Activated T-helper 1 cell treated with anti-CD3 and anti-CD28 coated beads, Interleukin-12 subunit alpha, Interleukin-12 subunit beta, Interleukin-2, Interleukin-4 antibody, amounts not matched to agents 30 ng/mL and 10 ng/mL and 1 ng/mL, durations not matched to agents 14 hours and 24 hours and 36 hours (primary cell): ENCODE data around the gene PPM1B. TPM values are rescaled to one million over a fixed set of nuclear protein-coding genes. Genes with fewer than 3 reads are reported as not detected.

Source experiments
- DNase-seq: peaks from one replicate; pipeline ENCODE4 v3.0.0; 2021; ENCODE audit warnings: low spot score
- H3K27ac Mint-ChIP-seq: one replicate; pipeline ENCODE4 v1.8.0; 2021; ENCODE audit warnings: mild to moderate bottlenecking, mixed read lengths
- H3K27me3 Mint-ChIP-seq: one replicate; pipeline ENCODE4 v1.8.0; 2022; ENCODE audit warnings: mild to moderate bottlenecking, moderate library complexity, mixed read lengths; ENCODE audit not compliant: insufficient read depth
- H3K36me3 Mint-ChIP-seq: one replicate; pipeline ENCODE4 v1.8.0; 2021; ENCODE audit warnings: low read depth, mixed read lengths
- H3K4me1 Mint-ChIP-seq: one replicate; pipeline ENCODE4 v1.8.0; 2021; ENCODE audit warnings: low read depth, mixed read lengths
- H3K4me3 Mint-ChIP-seq: one replicate; pipeline ENCODE4 v1.8.0; 2021; ENCODE audit warnings: mild to moderate bottlenecking, moderate library complexity, mixed read lengths
- H3K9me3 Mint-ChIP-seq: one replicate; pipeline ENCODE4 v1.8.0; 2021; ENCODE audit warnings: mixed read lengths
- intact Hi-C: fragments of 100-400 bp; cut with micrococcal nuclease; formaldehyde crosslinking; loops from one replicate; pipeline ENCODE4 v1.15.1; 2024
- total RNA-seq: library from RNA; stranded (reverse); gene quantifications from 2 replicates; pipeline ENCODE4 v1.2.3, GENCODE V29; 2022

The PPM1B gene
- total RNA-seq, 1 donor from 2014 or later = 42.2 TPM

- no peaks in the 10 kb centered on the region for H3K4me1 Mint-ChIP-seq
- no peaks in the 10 kb centered on the region for H3K9me3 Mint-ChIP-seq
- no peak overlapping the region for H3K27ac Mint-ChIP-seq
Observed at GRCh38 chr2:44275927-44276303, 107.2 kb downstream of the PPM1B start.

DNA sequence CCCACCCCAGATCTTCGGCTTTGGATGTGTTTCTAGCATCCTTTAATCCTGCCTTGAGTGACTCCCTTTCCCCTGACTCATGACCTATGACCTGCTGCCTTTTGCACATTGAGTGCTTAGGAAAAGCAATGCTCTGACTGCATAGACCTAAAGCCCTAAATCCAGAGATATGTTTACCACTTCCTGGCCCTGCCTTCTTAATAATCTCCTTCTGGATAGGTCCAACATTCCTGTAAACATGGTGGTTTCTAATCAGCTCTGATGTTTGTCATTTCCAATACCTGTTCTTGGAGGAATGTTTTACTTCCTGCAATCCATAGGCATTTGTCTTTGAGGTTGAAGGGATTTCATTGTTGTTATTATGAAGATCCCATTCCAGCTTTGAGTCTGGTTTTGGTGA lies 108.9 kb downstream of the PPM1B start:
- Mint-ChIP-seq H3K36me3 (no peaks in the 10 kb centered on the region), H3K27ac (no peak overlapping the region), H3K27me3 (peaks cover 5% of the 10 kb centered on the region), H3K4me1 (no peaks in the 10 kb centered on the region), H3K4me3 (no peak overlapping the region), H3K9me3 (no peaks in the 10 kb centered on the region)
- intact Hi-C loops = no loop called here
- no peak for DNase-seq

More at GRCh38 chr2:44275927-44276303, 107.2 kb downstream of the PPM1B start:
- H3K36me3 Mint-ChIP-seq = no peaks in the 10 kb centered on the region
- peaks cover 2% of the 10 kb centered on the region for H3K27me3 Mint-ChIP-seq
- no peak overlapping the region for H3K4me3 Mint-ChIP-seq
- DNase-seq = no peak
- intact Hi-C loops = no loop called here

- intact Hi-C loops = no loop called here
- DNase-seq = no peak
- Mint-ChIP-seq H3K36me3 (no peaks in the 10 kb centered on the region), H3K27ac (no peak overlapping the region), H3K4me3 (no peak overlapping the region), H3K9me3 (no peaks in the 10 kb centered on the region), H3K27me3 (peaks cover 11% of the 10 kb centered on the region), H3K4me1 (no peaks in the 10 kb centered on the region)
Observed at GRCh38 chr2:44280869-44281268, 112.2 kb downstream of the PPM1B start.

Other genes with a start within 250 kb of the PPM1B start
- 150 and 162 TPM in 2 replicates for gene LRPPRC, start 172.9 kb upstream of the PPM1B start, total RNA-seq
- gene SLC3A1, start 106.6 kb downstream of the PPM1B start, total RNA-seq = not detected in 2 replicates
- 29.4 and 30.5 TPM in 2 replicates for gene PREPL, start 192.6 kb downstream of the PPM1B start, total RNA-seq
- gene CAMKMT, start 193.1 kb downstream of the PPM1B start, total RNA-seq = 13.4 and 14.2 TPM in 2 replicates